Activated CD8-positive, alpha-beta memory T cell treated with anti-CD3 and anti-CD28 coated beads, Interleukin-2, amount 50 U/mL, for 1 hour (primary cell): ENCODE data around the gene HCN3.
"Not testable (repeated sequence)": the region's sequence is repeated elsewhere in the genome, so short reads cannot be mapped to it uniquely, and the experiment has no call there.

Experiments
- DNase-seq: peaks from one replicate; pipeline ENCODE4 v3.0.0-alpha.2; 2020; ENCODE audit errors: extremely low read depth

The HCN3 gene

GRCh38 chr1:155284476-155284875 is 7.2 kb downstream of the HCN3 start:
- DNase-seq = no peak

- DNase-seq = no peak
Observed at GRCh38 chr1:155285063-155285462, 7.8 kb downstream of the HCN3 start.

- DNase-seq = no peak
Observed at GRCh38 chr1:155285631-155286044, 8.4 kb downstream of the HCN3 start.

GRCh38 chr1:155286544-155286943 is 9.3 kb downstream of the HCN3 start:
- DNase-seq = no peak

GRCh38 chr1:155287987-155288543 is 10.8 kb downstream of the HCN3 start:
- no peak for DNase-seq

- not testable (repeated sequence) for DNase-seq
Observed at GRCh38 chr1:155291006-155291405, 13.7 kb downstream of the HCN3 start.

- DNase-seq = no peak
Observed at GRCh38 chr1:155293086-155293749, 16.0 kb downstream of the HCN3 start.

- no peak for DNase-seq
Observed at GRCh38 chr1:155294520-155295182, 17.4 kb downstream of the HCN3 start.

GRCh38 chr1:155295183-155295941 is 18.1 kb downstream of the HCN3 start:
- no peak for DNase-seq

GRCh38 chr1:155295942-155296267 is 18.6 kb downstream of the HCN3 start:
- DNase-seq = no peak

GRCh38 chr1:155296661-155297060 is 19.4 kb downstream of the HCN3 start:
- DNase-seq = no peak

- no peak for DNase-seq
Observed at GRCh38 chr1:155297384-155297783, 20.1 kb downstream of the HCN3 start.

- DNase-seq = no peak
Observed at GRCh38 chr1:155300024-155300423, 22.8 kb downstream of the HCN3 start.

GRCh38 chr1:155300553-155301329 is 23.5 kb downstream of the HCN3 start:
- no peak for DNase-seq

- no peak for DNase-seq
Observed at GRCh38 chr1:155301342-155301841, 24.1 kb downstream of the HCN3 start, which contains the start of gene PKLR. Gene PKLR, minus strand, starts transcription at chr1:155301438. Its CDS starts 43 bp downstream, at chr1:155301395.

- no peak for DNase-seq
Observed at GRCh38 chr1:155304558-155305063, 27.3 kb downstream of the HCN3 start.

GRCh38 chr1:155305881-155306391 is 28.7 kb downstream of the HCN3 start:
- no peak for DNase-seq

GRCh38 chr1:155307247-155307740 is 30.0 kb downstream of the HCN3 start:
- DNase-seq = no peak

- peak; percentile 94 for DNase-seq
Observed at GRCh38 chr1:155308493-155309422, 31.5 kb downstream of the HCN3 start, which contains the start of gene FDPS. Gene FDPS, plus strand, starts transcription at chr1:155308866. Its CDS starts 924 bp downstream, at chr1:155309790.
